SK-N-SH treated with all-trans-retinoic acid at 6 μM for 48 hours (cell line): ENCODE data around the gene KDM4B.

Experiments used
- ARNTL ChIP-seq: fragments of 450-650 bp; formaldehyde crosslinking; IDR thresholded peaks from 2 replicates; pipeline ENCODE4 v1.5.0; 2020; ENCODE audit warnings: low read depth, mild to moderate bottlenecking, moderate library complexity, borderline replicate concordance
- GLIS3 ChIP-seq: fragments of 250-450 bp; sonication (Bioruptor Pico); IDR thresholded peaks from 2 replicates; pipeline ENCODE4 v1.5.0; 2020; ENCODE audit warnings: mild to moderate bottlenecking, moderate library complexity
- ISL1 ChIP-seq: fragments of 250-450 bp; sonication (Bioruptor Pico); IDR thresholded peaks from 2 replicates; pipeline ENCODE4 v2.1.2; 2022; ENCODE audit warnings: mild to moderate bottlenecking, moderate library complexity
- PATZ1 ChIP-seq: fragments of 250-450 bp; sonication (Bioruptor Pico); IDR thresholded peaks from 2 replicates; pipeline ENCODE4 v1.8.0; 2020; ENCODE audit warnings: mild to moderate bottlenecking, moderate library complexity, borderline replicate concordance
- ZNF565 ChIP-seq: fragments of 450-650 bp; formaldehyde crosslinking; conservative IDR thresholded peaks from 2 replicates; pipeline ENCODE4 v1.5.0; 2020; ENCODE audit warnings: low read depth, mild to moderate bottlenecking, moderate library complexity
- TF ChIP-seq, protein P1 (sequence below): fragments of 250-450 bp; sonication (Bioruptor Pico); IDR thresholded peaks from 2 replicates; pipeline ENCODE4 v1.5.1; 2020; ENCODE audit warnings: low read depth, mild to moderate bottlenecking, moderate library complexity

DNA sequence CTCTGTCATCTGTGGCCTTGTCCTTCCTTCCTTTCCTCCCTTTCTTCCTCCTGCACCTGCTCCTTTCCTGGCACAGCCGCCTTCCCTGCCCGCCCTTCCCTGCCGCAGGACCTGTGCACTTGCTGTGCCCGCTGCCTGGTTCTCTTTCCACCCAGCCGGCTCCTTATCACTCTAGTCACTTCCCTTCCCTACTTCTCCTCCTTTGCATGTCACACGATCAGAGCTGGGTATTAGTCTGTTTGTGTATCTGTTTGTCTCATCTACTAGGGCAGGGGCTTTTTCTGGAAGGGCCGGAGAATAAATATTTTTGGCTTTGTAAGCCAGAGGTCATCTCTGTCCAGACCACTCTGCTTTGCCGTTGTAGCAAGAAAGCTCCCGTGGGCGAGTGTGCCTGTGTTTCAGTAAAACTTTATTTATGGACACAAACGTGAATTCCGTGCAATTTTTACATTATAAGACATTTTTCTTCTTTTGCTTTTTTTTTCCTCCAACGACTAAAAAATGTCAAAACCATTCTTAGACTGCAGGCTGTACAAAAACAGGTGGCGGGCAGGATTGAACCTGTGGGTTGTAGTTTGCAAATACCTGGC lies 6.1 kb downstream of the KDM4B start:
- TF ChIP-seq GLIS3 (CRISPR knock-in tag) = no peak
- no peak for TF ChIP-seq PATZ1 (CRISPR knock-in tag)
- no peak for TF ChIP-seq ZNF565
- TF ChIP-seq, protein P1, sequence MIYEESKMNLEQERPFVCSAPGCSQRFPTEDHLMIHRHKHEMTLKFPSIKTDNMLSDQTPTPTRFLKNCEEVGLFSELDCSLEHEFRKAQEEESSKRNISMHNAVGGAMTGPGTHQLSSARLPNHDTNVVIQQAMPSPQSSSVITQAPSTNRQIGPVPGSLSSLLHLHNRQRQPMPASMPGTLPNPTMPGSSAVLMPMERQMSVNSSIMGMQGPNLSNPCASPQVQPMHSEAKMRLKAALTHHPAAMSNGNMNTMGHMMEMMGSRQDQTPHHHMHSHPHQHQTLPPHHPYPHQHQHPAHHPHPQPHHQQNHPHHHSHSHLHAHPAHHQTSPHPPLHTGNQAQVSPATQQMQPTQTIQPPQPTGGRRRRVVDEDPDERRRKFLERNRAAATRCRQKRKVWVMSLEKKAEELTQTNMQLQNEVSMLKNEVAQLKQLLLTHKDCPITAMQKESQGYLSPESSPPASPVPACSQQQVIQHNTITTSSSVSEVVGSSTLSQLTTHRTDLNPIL (CRISPR knock-in tag) = no peak
- no peak for TF ChIP-seq ISL1
- no peak for TF ChIP-seq ARNTL (CRISPR knock-in tag)
